Heart left ventricle (tissue), 16 donors: Measurements from ENCODE around the gene C8A. TPM values are rescaled to one million over a fixed set of nuclear protein-coding genes. Genes with fewer than 3 reads are reported as not detected.
A peak's percentile ranks its signal among the peaks of the same experiment; 100 is the strongest.

ENCODE experiments used
- ATAC-seq, 4 donors: fragments of 200-7000 bp; cut with Tn5 transposase; one replicate each; pipeline ENCODE4 v1.9.1; 2020 to 2022; ENCODE audit warnings: moderate library complexity in 4 of 4, mild to moderate bottlenecking in 3 of 4, moderate number of reproducible peaks in 1 of 4
- DNase-seq, 5 donors: peaks; one replicate each; pipeline ENCODE4 v3.0.0-alpha.2; 2020
- H3K27ac ChIP-seq, 12 donors: fragments of 200-600 bp; sonication (generic) in 4 of 12; one replicate each; pipeline versions ENCODE4 v1.5.0 to v1.8.0; 2016 to 2022; ENCODE audit warnings: mild to moderate bottlenecking in 2 of 12
- H3K27me3 ChIP-seq, 9 donors: fragments of 200-600 bp; sonication (generic) in 2 of 9; one replicate each; pipeline versions ENCODE4 v1.5.1 to v1.8.0; 2016 to 2022; ENCODE audit warnings: mild to moderate bottlenecking in 3 of 9
- H3K36me3 ChIP-seq, 9 donors: fragments of 200-600 bp; sonication (generic) in 2 of 9; one replicate each; pipeline versions ENCODE4 v1.5.0 to v1.8.0; 2018 to 2022; ENCODE audit warnings: mild to moderate bottlenecking in 2 of 9
- H3K4me1 ChIP-seq, 12 donors: fragments of 200-600 bp; sonication (generic) in 4 of 12; one replicate each; pipeline versions ENCODE4 v1.5.0 to v1.8.0; 2016 to 2022; ENCODE audit warnings: mild to moderate bottlenecking in 3 of 12
- H3K4me3 ChIP-seq, 12 donors: fragments of 200-600 bp; sonication (generic) in 4 of 12; one replicate each; pipeline versions ENCODE4 v1.5.0 to v1.8.0; 2017 to 2022; ENCODE audit warnings: mild to moderate bottlenecking in 9 of 12, moderate library complexity in 4 of 12
- H3K9me3 ChIP-seq, 12 donors: fragments of 200-600 bp; sonication (generic) in 4 of 12; one replicate each; pipeline versions ENCODE4 v1.5.0 to v1.8.0; 2016 to 2022; ENCODE audit warnings: mild to moderate bottlenecking in 1 of 12
- POLR2A ChIP-seq, 2 donors: fragments of 450-650 bp; IDR thresholded peaks; one replicate each; pipeline ENCODE4 v1.6.1; 2017; ENCODE audit warnings: antibody characterized with exemption in 2 of 2, mild to moderate bottlenecking in 2 of 2, moderate library complexity in 2 of 2
- WGBS, 4 donors: extraction: QIAGEN DNeasy Blood & Tissue Kit in 2 of 4; methylation state at CpG; one replicate each; pipeline versions ENCODE4 v1.1.5 to v1.1.7; 2013 to 2018; 5-methylcytosine and 5-hydroxymethylcytosine counted together
- intact Hi-C, 10 donors: fragments of 100-400 bp; cut with DNase I; formaldehyde crosslinking; loops; one replicate each; pipeline versions ENCODE4 v1.11.1 to v1.14.2; 2022
- polyA plus RNA-seq, 2 donors: library from polyadenylated mRNA; stranded (reverse); fragments of 200-250 nt; gene quantifications; one replicate each; pipeline ENCODE4 v1.2.3, GENCODE V29; 2013
- total RNA-seq, 9 donors: library from RNA; depleted of rRNA in 2 of 9; stranded (reverse); fragments of >200 nt in 2 of 9; fragmentation: NEBNext Ultra II Directional in 3 of 9; extraction: Animal tissue kit (Norgen Biotek cat#: 25700) in 3 of 9; gene quantifications; one replicate each; pipeline versions ENCODE4 v1.1.0 to v1.2.4, GENCODE V29; 2016 to 2023
- TF ChIP-seq, protein P1 (sequence below), 12 donors: fragments of 200-600 bp; sonication (generic) in 4 of 12; IDR thresholded peaks; one replicate each; pipeline versions ENCODE4 v1.5.0 to v1.8.0; 2018 to 2022; ENCODE audit warnings: antibody characterized with exemption in 12 of 12, mild to moderate bottlenecking in 5 of 12
- donor health status: ischemic (EF 13 %, LVEDD 7.1; RV severe dilation, severe dysfunction).
- donor health status: healthy with polysubstance abuse.
- donor health status: DM: no; HTN: yes; CAD: no.
- donor health status: DM: no; HTN: no; CAD: no.
- donor health status: ischemic (EF 25% LVEDD 6.9; RV normal size, moderate dysfunction).
- donor health status: ischemic (EF 25% LVEDD 5.7; RV mildly dilated, moderate dysfunction).
- donor health status: healthy.
- donor health status: DM: yes; HTN: yes; CAD: no.
- donor health status: ischemic (EF 35%, LVEDD 5.7; RV mildly dilated, moderate dysfunction).
- donor health status: nonischemic (EF 11% LVEDD 7.7; RV severe dilation, severe dysfunction).
- donor health status: DM: yes; HTN: yes; CAD: no.
- donor health status: PGD.
- donor health status: ischemic (EF 29% LVEDD 5.4; RV normal size, mild dysfunction).
- donor health status: nonischemic (EF 23%, LVEDD 6.1; RV moderate dilation, normal function).

Gene C8A
- total and polyA plus RNA-seq, 11 donors, result not detected

DNA sequence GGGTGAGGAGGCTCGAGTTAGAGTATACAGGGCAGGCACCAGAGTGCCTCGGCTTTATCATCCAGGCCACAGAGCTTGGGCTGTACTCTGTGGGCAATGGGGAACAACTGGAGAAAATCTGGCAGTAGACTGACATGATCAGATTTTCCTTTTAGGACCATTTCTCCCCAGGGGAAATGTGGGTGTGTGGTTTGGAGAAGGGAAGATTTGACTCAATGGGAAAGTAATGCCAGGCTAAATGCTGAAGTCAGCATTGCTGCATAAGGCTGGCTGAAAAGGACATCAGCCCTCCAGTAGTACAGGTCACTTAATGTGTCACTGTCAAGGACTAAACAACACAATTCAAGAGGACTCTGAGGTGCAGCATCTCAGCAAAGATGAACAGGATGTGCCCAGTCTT is 40.4 kb upstream of the C8A start:
- Histone ChIP-seq H3K27me3 (peaks cover 0 to 6% (median 0%) of the 10 kb centered on the region in 9 donors), H3K4me3 (no peak overlapping the region), H3K9me3 (peaks cover 0 to 13% (median 0%) of the 10 kb centered on the region in 12 donors), H3K36me3 (no peaks in the 10 kb centered on the region), H3K4me1 (peaks cover 0 to 35% (median 0%) of the 10 kb centered on the region in 12 donors), H3K27ac (peak overlapping the region in 2 of 12 donors; percentile 7 to 64)
- WGBS, 4 donors, result 82 to 92% (median 88%) methylated on average over 2 of the region's 2 CpGs
- no peak for DNase-seq
- TF ChIP-seq, protein P1, sequence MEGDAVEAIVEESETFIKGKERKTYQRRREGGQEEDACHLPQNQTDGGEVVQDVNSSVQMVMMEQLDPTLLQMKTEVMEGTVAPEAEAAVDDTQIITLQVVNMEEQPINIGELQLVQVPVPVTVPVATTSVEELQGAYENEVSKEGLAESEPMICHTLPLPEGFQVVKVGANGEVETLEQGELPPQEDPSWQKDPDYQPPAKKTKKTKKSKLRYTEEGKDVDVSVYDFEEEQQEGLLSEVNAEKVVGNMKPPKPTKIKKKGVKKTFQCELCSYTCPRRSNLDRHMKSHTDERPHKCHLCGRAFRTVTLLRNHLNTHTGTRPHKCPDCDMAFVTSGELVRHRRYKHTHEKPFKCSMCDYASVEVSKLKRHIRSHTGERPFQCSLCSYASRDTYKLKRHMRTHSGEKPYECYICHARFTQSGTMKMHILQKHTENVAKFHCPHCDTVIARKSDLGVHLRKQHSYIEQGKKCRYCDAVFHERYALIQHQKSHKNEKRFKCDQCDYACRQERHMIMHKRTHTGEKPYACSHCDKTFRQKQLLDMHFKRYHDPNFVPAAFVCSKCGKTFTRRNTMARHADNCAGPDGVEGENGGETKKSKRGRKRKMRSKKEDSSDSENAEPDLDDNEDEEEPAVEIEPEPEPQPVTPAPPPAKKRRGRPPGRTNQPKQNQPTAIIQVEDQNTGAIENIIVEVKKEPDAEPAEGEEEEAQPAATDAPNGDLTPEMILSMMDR (IDR thresholded peaks at IDR 0.05), result no peak
- TF ChIP-seq POLR2A (IDR thresholded peaks at IDR 0.05), result no peak
- intact Hi-C loops, result loop anchor here in 2 of 10 donors (10.0 kb wide), 2 partner anchors 169 to 1529 kb away; partner anchors contain the start of gene PRKAA2 (in 1 of the 2)
- no peak for ATAC-seq

DNA sequence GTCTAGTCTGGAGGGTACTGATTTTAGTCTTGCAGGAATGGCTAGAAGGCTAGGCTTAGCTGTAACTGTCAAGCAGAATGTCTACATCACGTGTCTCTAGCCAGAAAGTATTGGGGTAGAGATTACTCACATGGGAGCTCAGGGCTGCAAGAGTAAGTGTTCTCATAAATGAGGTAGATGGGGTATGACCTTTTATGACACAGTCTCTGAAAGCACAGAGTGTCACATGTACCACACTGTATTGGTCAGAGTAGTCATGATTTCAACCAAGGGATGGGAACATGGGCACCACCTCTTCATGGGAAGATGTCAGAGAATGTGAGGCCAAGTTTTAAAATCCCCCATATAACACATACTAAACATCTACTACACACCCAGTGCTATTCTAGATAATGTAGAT is 38.3 kb upstream of the C8A start:
- intact Hi-C loops, result loop anchor here in 3 of 10 donors (5.0 to 10.0 kb wide), 3 partner anchors 59 to 1531 kb away; partner anchors contain the start of gene PRKAA2 (in 1 of the 3)
- WGBS, 4 donors, result 65 to 90% (median 75%) methylated on average over 1 of the region's 1 CpG
- H3K4me1 ChIP-seq, result peaks cover 0 to 33% (median 7%) of the 10 kb centered on the region in 12 donors

DNA sequence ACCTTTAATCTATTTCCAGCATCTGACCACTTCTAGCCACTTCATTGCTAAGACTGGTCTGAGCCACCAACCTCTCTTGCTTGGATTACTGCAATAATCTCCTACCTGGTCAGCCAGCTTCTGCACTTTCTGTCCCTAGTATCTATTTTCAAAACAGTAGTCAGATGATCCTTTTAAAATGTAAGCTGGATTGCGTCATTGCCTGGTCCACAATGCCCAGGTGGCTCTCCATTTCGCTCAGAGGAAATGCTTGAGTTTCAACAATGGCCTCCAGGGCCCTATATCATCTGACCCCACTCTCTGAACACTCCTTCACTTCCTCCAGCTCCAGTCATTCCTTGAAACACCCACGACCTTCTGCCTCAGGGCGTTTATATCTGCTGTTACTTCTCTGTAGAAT is 37.7 kb upstream of the C8A start:
- H3K9me3 ChIP-seq, result peaks cover 0 to 13% (median 0%) of the 10 kb centered on the region in 12 donors
- peak overlapping the region in 8 of 12 donors; percentile 59 to 84 (median 82) for H3K27ac ChIP-seq
- H3K4me3 ChIP-seq, result peak overlapping the region in 5 of 12 donors; percentile 14 to 39 (median 33)
- DNase-seq (no peak), ATAC-seq (no peak)
- WGBS, 4 donors, result 60 to 69% (median 65%) methylated on average over 4 of the region's 4 CpGs
- peaks cover 0 to 32% (median 8%) of the 10 kb centered on the region in 12 donors for H3K4me1 ChIP-seq
- TF ChIP-seq, protein P1 (IDR thresholded peaks at IDR 0.05), result no peak
- no peak for TF ChIP-seq POLR2A (IDR thresholded peaks at IDR 0.05)
- intact Hi-C loops, result loop anchor here in 3 of 10 donors (5.0 to 10.0 kb wide), 3 partner anchors 60 to 1532 kb away; partner anchors contain the start of gene PRKAA2 (in 1 of the 3)
- no peaks in the 10 kb centered on the region for H3K36me3 ChIP-seq
- H3K27me3 ChIP-seq, result no peaks in the 10 kb centered on the region

More for the DNA sequence above, 38.3 kb upstream of the C8A start:
- ATAC-seq (no peak), DNase-seq (no peak)
- Histone ChIP-seq H3K27me3 (peaks cover 0 to 1% (median 0%) of the 10 kb centered on the region in 9 donors), H3K4me3 (peak overlapping the region in 1 of 12 donors; percentile 37), H3K9me3 (peaks cover 0 to 13% (median 0%) of the 10 kb centered on the region in 12 donors), H3K36me3 (no peaks in the 10 kb centered on the region), H3K27ac (peak overlapping the region in 3 of 12 donors; percentile 81 to 83 (median 82))
- no peak for TF ChIP-seq POLR2A (IDR thresholded peaks at IDR 0.05)
- TF ChIP-seq, protein P1 (IDR thresholded peaks at IDR 0.05), result no peak

DNA sequence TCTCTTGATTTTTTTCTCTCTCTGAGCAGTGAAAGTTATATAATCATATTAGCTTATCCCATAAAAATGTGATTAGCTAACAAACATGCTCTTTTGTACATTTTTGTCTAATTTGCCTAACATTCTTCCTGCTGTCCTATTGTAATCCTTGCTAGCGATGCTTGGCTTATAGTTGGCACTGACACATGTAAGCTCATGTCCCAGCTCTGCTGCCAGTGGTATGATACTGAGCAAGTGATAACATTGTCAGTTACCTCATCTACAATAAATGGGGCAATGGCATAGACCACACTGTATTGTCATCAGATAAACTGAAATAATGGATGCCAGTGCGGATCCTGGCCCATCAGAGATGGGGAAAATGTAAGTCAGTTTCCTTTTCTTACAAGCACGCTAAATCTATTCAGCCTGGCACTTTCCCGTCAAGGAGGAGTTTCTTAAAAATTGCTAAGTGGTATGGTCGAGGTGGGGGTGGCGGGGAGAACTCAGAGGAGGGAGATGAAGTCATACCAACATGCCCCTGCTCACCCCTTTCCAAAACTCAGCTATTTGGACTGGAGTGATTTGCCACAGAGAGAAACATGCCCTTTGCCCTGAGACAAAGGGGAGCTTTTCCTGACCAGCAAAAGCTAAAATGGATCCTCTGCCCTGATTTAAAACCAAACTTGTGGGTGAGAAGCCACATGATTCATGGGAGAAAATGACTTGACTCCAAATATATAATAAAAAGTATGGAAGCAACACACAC is 36.7 kb upstream of the C8A start:
- H3K9me3 ChIP-seq, result peaks cover 0 to 13% (median 0%) of the 10 kb centered on the region in 12 donors
- H3K36me3 ChIP-seq, result no peaks in the 10 kb centered on the region
- intact Hi-C loops, result loop anchor here in 3 of 10 donors (5.0 to 10.0 kb wide), 3 partner anchors 61 to 1533 kb away; partner anchors contain the start of gene PRKAA2 (in 1 of the 3)
- H3K4me3 ChIP-seq, result peak overlapping the region in 9 of 12 donors; percentile 1 to 46 (median 32)
- DNase-seq (no peak), ATAC-seq (peak in 1 of 4 donors; percentile 36)
- peaks cover 0 to 32% (median 8%) of the 10 kb centered on the region in 12 donors for H3K4me1 ChIP-seq
- WGBS, 4 donors, result 65 to 80% (median 72%) methylated on average over 6 of the region's 6 CpGs
- peak overlapping the region; percentile 56 to 93 (median 82) for H3K27ac ChIP-seq
- no peaks in the 10 kb centered on the region for H3K27me3 ChIP-seq
- TF ChIP-seq, protein P1 (IDR thresholded peaks at IDR 0.05), result no peak
- no peak for TF ChIP-seq POLR2A (IDR thresholded peaks at IDR 0.05)
